Cerebellar cortex (tissue), 1 donor: ENCODE measurements around the gene RAET1G.
"Not testable (repeated sequence)": the region's sequence is repeated elsewhere in the genome, so short reads cannot be mapped to it uniquely, and the experiment has no call there.

Experiments used
- DNase-seq: peaks from one replicate; pipeline ENCODE4 v3.0.0-alpha.2; 2015; ENCODE audit warnings: low spot score

Gene RAET1G

GRCh38 chr6:149913540-149914240 lies 9.2 kb downstream of the RAET1G start:
- DNase-seq = no peak

- no peak for DNase-seq
These were observed 9.8 kb downstream of the RAET1G start for GRCh38 chr6:149913085-149913484.

GRCh38 chr6:149912680-149913079 lies 10.2 kb downstream of the RAET1G start:
- not testable (repeated sequence) for DNase-seq

- DNase-seq = no peak
These were observed 12.2 kb downstream of the RAET1G start for GRCh38 chr6:149910721-149911151.

- no peak for DNase-seq
These were observed 13.0 kb downstream of the RAET1G start for GRCh38 chr6:149909701-149910470.

- DNase-seq = not testable (repeated sequence)
These were observed 14.4 kb downstream of the RAET1G start for GRCh38 chr6:149908480-149908879.

- no peak for DNase-seq
These were observed 15.6 kb downstream of the RAET1G start for GRCh38 chr6:149907317-149907716.

- DNase-seq = no peak
These were observed 16.5 kb downstream of the RAET1G start for GRCh38 chr6:149906405-149906804.

- no peak for DNase-seq
These were observed 17.0 kb downstream of the RAET1G start for GRCh38 chr6:149905911-149906371.

GRCh38 chr6:149905371-149905910 lies 17.5 kb downstream of the RAET1G start:
- no peak for DNase-seq

- DNase-seq = no peak
These were observed 18.1 kb downstream of the RAET1G start for GRCh38 chr6:149904661-149905370.

GRCh38 chr6:149903938-149904611 lies 18.8 kb downstream of the RAET1G start:
- no peak for DNase-seq

GRCh38 chr6:149901444-149902140 lies 21.3 kb downstream of the RAET1G start:
- DNase-seq = no peak

- no peak for DNase-seq
These were observed 22.1 kb downstream of the RAET1G start for GRCh38 chr6:149900620-149901443.

GRCh38 chr6:149899926-149900619 lies 22.8 kb downstream of the RAET1G start:
- no peak for DNase-seq

- DNase-seq = no peak
These were observed 23.4 kb downstream of the RAET1G start for GRCh38 chr6:149899486-149899885.

- DNase-seq = no peak
These were observed 24.0 kb downstream of the RAET1G start for GRCh38 chr6:149898966-149899365.

GRCh38 chr6:149897855-149898744 lies 24.8 kb downstream of the RAET1G start, which contains the start of gene RAET1E:
Gene RAET1E (minus strand): TSS chr6:149898113. CDS start chr6:149890901, 7,212 bp downstream.
- DNase-seq = no peak
